IMR-90 (cell line): ENCODE measurements around the gene GRAMD4. TPM values are rescaled to one million over a fixed set of nuclear protein-coding genes. Genes with fewer than 3 reads are reported as not detected.

Experiments used
- ATAC-seq: fragments of 200-7000 bp; cut with Tn5 transposase; 2 replicates; pipeline ENCODE4 v1.9.1; 2020; ENCODE audit warnings: low read depth, mild to moderate bottlenecking, moderate library complexity
- BruUV-seq: library from RNA; stranded (reverse); fragments of 400-500 nt; replicated peaks from 2 replicates; lab custom pipeline; 2021; lab: Mats Ljungman, UMichigan
- CTCF ChIA-PET: fragments of 300-600 bp; formaldehyde crosslinking; extraction: SDS; loops from one replicate; lab custom pipeline; 2021; ENCODE audit warnings: antibody characterized with exemption; lab: Yijun Ruan, JAX
- POLR2A ChIA-PET: fragments of 300-600 bp; sonication (Branson Sonifier 250); formaldehyde crosslinking; loops from one replicate; lab custom pipeline; 2022; ENCODE audit warnings: antibody characterized with exemption; ENCODE audit not compliant: unreplicated experiment; lab: Charles Lee
- DNase-seq: peaks from one replicate; pipeline ENCODE4 v3.0.0; 2013
- H2AFZ ChIP-seq: replicated peaks from 2 replicates; pipeline ENCODE3; 2013; ENCODE audit warnings: low read length, mild to moderate bottlenecking; ENCODE audit not compliant: poor library complexity
- H2AK5ac ChIP-seq: 2 replicates; pipeline ENCODE4 v1.6.1; 2013; ENCODE audit warnings: low read depth, low read length, inconsistent platforms
- H2AK9ac ChIP-seq: replicated peaks from 2 replicates; pipeline ENCODE3; 2013; ENCODE audit warnings: mild to moderate bottlenecking, low read depth, low read length, moderate library complexity; ENCODE audit not compliant: poor library complexity
- H2BK120ac ChIP-seq: 2 replicates; pipeline ENCODE4 v1.6.1; 2013; ENCODE audit warnings: low read depth, low read length, inconsistent platforms
- H2BK15ac ChIP-seq: 3 replicates; pipeline ENCODE4 v1.6.1; 2013; ENCODE audit warnings: low read depth, low read length, inconsistent platforms
- H2BK20ac ChIP-seq: 2 replicates; pipeline ENCODE4 v1.6.1; 2013; ENCODE audit warnings: low read depth, mild to moderate bottlenecking, inconsistent platforms, low read length, moderate library complexity
- H2BK5ac ChIP-seq: 2 replicates; pipeline ENCODE4 v1.6.1; 2013; ENCODE audit warnings: mild to moderate bottlenecking, low read depth, low read length, inconsistent platforms; ENCODE audit not compliant: poor library complexity, severe bottlenecking
- H3K14ac ChIP-seq: replicated peaks from 2 replicates; pipeline ENCODE4 v1.6.1; 2013; ENCODE audit warnings: low read depth, low read length, inconsistent platforms
- H3K18ac ChIP-seq: 2 replicates; pipeline ENCODE4 v1.6.1; 2013; ENCODE audit warnings: low read depth, low read length, control low read depth
- H3K23ac ChIP-seq: 2 replicates; pipeline ENCODE4 v1.6.1; 2013; ENCODE audit warnings: low read depth, low read length, inconsistent platforms
- H3K27ac ChIP-seq: 2 replicates; pipeline ENCODE4 v1.5.1; 2013; ENCODE audit warnings: mild to moderate bottlenecking, control low read depth, low read length; ENCODE audit not compliant: insufficient read depth
- H3K27me3 ChIP-seq: 2 replicates; pipeline ENCODE4 v1.6.1; 2013; ENCODE audit warnings: low read length; ENCODE audit not compliant: control insufficient read depth, insufficient read depth
- H3K36me3 ChIP-seq: 2 replicates; pipeline ENCODE4 v1.6.1; 2013; ENCODE audit warnings: low read length, mixed read lengths; ENCODE audit not compliant: control insufficient read depth, insufficient read depth
- H3K4ac ChIP-seq: 2 replicates; pipeline ENCODE4 v1.6.1; 2013; ENCODE audit warnings: low read depth, low read length, inconsistent platforms
- H3K4me1 ChIP-seq: 2 replicates; pipeline ENCODE4 v1.6.1; 2013; ENCODE audit warnings: low read length, mixed read lengths; ENCODE audit not compliant: control insufficient read depth, insufficient read depth
- H3K4me2 ChIP-seq: 2 replicates; pipeline ENCODE4 v1.6.1; 2013; ENCODE audit warnings: low read depth, mild to moderate bottlenecking, control low read depth, low read length, moderate library complexity
- H3K4me3 ChIP-seq: 2 replicates; pipeline ENCODE4 v1.5.1; 2013; ENCODE audit warnings: low read depth, mild to moderate bottlenecking, control low read depth, low read length, moderate library complexity; ENCODE audit not compliant: insufficient read depth
- H3K56ac ChIP-seq: 2 replicates; pipeline ENCODE4 v1.6.1; 2013; ENCODE audit warnings: low read length, inconsistent platforms; ENCODE audit not compliant: insufficient read depth; ENCODE audit errors: extremely low read depth
- H3K79me1 ChIP-seq, 2 experiments: 2 replicates each; pipeline ENCODE4 v1.6.1; 2013; ENCODE audit warnings: low read length in 2 of 2, inconsistent platforms in 1 of 2, low read depth in 1 of 2
- H3K9ac ChIP-seq: 2 replicates; pipeline ENCODE4 v1.6.1; 2013; ENCODE audit warnings: low read depth, low read length, control low read depth
- H3K9me1 ChIP-seq: 2 replicates; pipeline ENCODE4 v1.6.1; 2013; ENCODE audit warnings: low read length, inconsistent platforms; ENCODE audit not compliant: insufficient read depth
- H3K9me3 ChIP-seq: 2 replicates; pipeline ENCODE4 v1.6.1; 2013; ENCODE audit warnings: low read length; ENCODE audit not compliant: control insufficient read depth, insufficient read depth
- H4K20me1 ChIP-seq: 2 replicates; pipeline ENCODE4 v1.6.1; 2013; ENCODE audit warnings: low read length, inconsistent platforms; ENCODE audit not compliant: insufficient read depth
- H4K5ac ChIP-seq: 2 replicates; pipeline ENCODE4 v1.6.1; 2013; ENCODE audit warnings: mild to moderate bottlenecking, low read depth, low read length, control low read depth
- H4K8ac ChIP-seq, 2 experiments: 2 replicates each; pipeline ENCODE4 v1.6.1; 2013; ENCODE audit warnings: low read depth in 2 of 2, low read length in 2 of 2, control low read depth in 1 of 2, inconsistent platforms in 1 of 2
- H4K91ac ChIP-seq: 2 replicates; pipeline ENCODE4 v1.6.1; 2013; ENCODE audit warnings: low read depth, low read length, inconsistent platforms; ENCODE audit not compliant: insufficient read depth
- BHLHE40 ChIP-seq: fragments of 150-350 bp; IDR thresholded peaks from 2 replicates; pipeline ENCODE4 v1.6.1; 2016; ENCODE audit warnings: mild to moderate bottlenecking, low read depth, low read length
- CEBPB ChIP-seq: IDR thresholded peaks from 2 replicates; pipeline ENCODE4 v1.6.1; 2012; ENCODE audit warnings: low read depth, low read length, improper control_type of control experiment
- CHD1 ChIP-seq: IDR thresholded peaks from 2 replicates; pipeline ENCODE4 v1.6.1; 2012; ENCODE audit warnings: low read depth, low read length, improper control_type of control experiment
- FOS ChIP-seq: fragments of 150-350 bp; IDR thresholded peaks from 2 replicates; pipeline ENCODE4 v1.6.1; 2016; ENCODE audit warnings: low read depth, low read length
- MAFK ChIP-seq: IDR thresholded peaks from 2 replicates; pipeline ENCODE4 v1.6.1; 2012; ENCODE audit warnings: low read depth, low read length, improper control_type of control experiment
- MXI1 ChIP-seq: IDR thresholded peaks from 2 replicates; pipeline ENCODE4 v1.6.1; 2012; ENCODE audit warnings: low read depth, mild to moderate bottlenecking, low read length, moderate library complexity, borderline replicate concordance
- NFE2L2 ChIP-seq: fragments of 150-350 bp; IDR thresholded peaks from 2 replicates; pipeline ENCODE4 v1.6.1; 2016; ENCODE audit warnings: low read depth, mild to moderate bottlenecking, low read length
- POLR2A ChIP-seq: IDR thresholded peaks from 2 replicates; pipeline ENCODE4 v1.6.1; 2012; ENCODE audit warnings: mild to moderate bottlenecking, low read depth, low read length
- RAD21 ChIP-seq: IDR thresholded peaks from 2 replicates; pipeline ENCODE4 v1.6.1; 2012; ENCODE audit warnings: low read length, improper control_type of control experiment
- RCOR1 ChIP-seq: IDR thresholded peaks from 2 replicates; pipeline ENCODE4 v1.6.1; 2012; ENCODE audit warnings: mild to moderate bottlenecking, low read length, improper control_type of control experiment; ENCODE audit not compliant: insufficient replicate concordance
- SMC3 ChIP-seq: fragments of 150-350 bp; IDR thresholded peaks from 2 replicates; pipeline ENCODE4 v1.6.1; 2016; ENCODE audit warnings: low read depth, mild to moderate bottlenecking, antibody characterized with exemption, low read length, moderate library complexity
- WGBS, 2 experiments: methylation state at CpG; one replicate each; pipeline versions ENCODE4 v1.1.5 to v1.1.7; 2013; ENCODE audit warnings: missing lambda C conversion rate in 2 of 2; ENCODE audit not compliant: insufficient read length in 1 of 2; ENCODE audit errors: extremely low coverage in 2 of 2; 5-methylcytosine and 5-hydroxymethylcytosine counted together
- dilution Hi-C: fragments of 300-500 bp; cut with HindIII; formaldehyde crosslinking; loops from one replicate; pipeline ENCODE4 v1.14.3; 2018; ENCODE audit warnings: low sequenced_read_pairs; ENCODE audit not compliant: unreplicated experiment
- in situ Hi-C: fragments of 300-500 bp; cut with MboI; formaldehyde crosslinking; loops from 3 replicates; pipeline ENCODE4 v1.14.3; 2019; ENCODE audit warnings: low sequenced_read_pairs, inconsistent platforms, mixed read lengths
- intact Hi-C: fragments of 100-400 bp; cut with micrococcal nuclease; formaldehyde crosslinking; loops from 2 replicates; pipeline ENCODE4 v1.10.0; 2022
- polyA plus RNA-seq, 3 experiments: library from polyadenylated mRNA; depleted of rRNA; stranded (reverse); fragments of >200 nt; gene quantifications; 2 replicates each; pipeline ENCODE4 v1.2.3, GENCODE V29; 2012; ENCODE audit warnings: low replicate concordance in 1 of 3
- total RNA-seq: library from RNA; depleted of rRNA; stranded (reverse); fragments of >200 nt; gene quantifications from 2 replicates; pipeline ENCODE4 v1.2.3, GENCODE V29; 2012
- TF ChIP-seq, protein P1 (sequence below): fragments of 150-350 bp; IDR thresholded peaks from 2 replicates; pipeline ENCODE4 v1.6.1; 2016; ENCODE audit warnings: low read depth, mild to moderate bottlenecking, low read length, moderate library complexity, borderline replicate concordance
- TF ChIP-seq, protein P2 (sequence below): conservative IDR thresholded peaks from 2 replicates; pipeline ENCODE4 v1.5.1; 2012; ENCODE audit warnings: mild to moderate bottlenecking, low read depth, low read length, improper control_type of control experiment
- TF ChIP-seq, protein P3 (sequence below): fragments of 150-350 bp; IDR thresholded peaks from 2 replicates; pipeline ENCODE4 v1.6.1; 2017; ENCODE audit warnings: mild to moderate bottlenecking, antibody characterized with exemption, low read length, low read depth

GRAMD4 gene
- total and polyA plus RNA-seq, 2 of the 4 experiments (the other 2 are of a cell fraction): 2.7 to 5.8 TPM

DNA sequence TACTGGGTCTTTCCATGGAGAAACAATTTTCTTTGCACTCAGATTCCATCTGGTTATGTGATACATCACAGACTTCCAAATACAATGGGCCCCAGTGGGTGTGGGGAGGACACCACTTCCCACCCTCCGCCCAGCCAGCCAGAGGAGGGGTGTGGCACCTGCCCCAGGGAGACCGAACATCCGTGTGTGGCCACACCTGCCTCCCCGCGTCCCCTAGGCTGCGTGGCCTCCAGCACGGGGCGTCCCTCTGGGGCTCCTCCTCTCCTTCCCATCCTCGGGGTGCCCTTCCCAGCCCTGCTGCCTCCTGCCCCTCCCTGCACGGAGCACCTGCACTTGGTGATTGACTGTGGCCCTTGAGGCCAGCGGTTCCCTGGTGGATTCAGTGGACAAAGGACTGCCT lies 68.8 kb downstream of the GRAMD4 start:
- Histone ChIP-seq H3K4me3 (no peak overlapping the region), H3K27ac (no peak overlapping the region), H3K4ac (no peak overlapping the region), H3K14ac (no peak overlapping the region), H3K79me1 (no peaks in the 10 kb centered on the region; a peak in 1 of 4 replicates), H4K8ac (no peak overlapping the region), H3K36me3 (peaks cover 63% of the 10 kb centered on the region), H3K23ac (no peak overlapping the region), H4K20me1 (no peaks in the 10 kb centered on the region; the same call in 1 of the 2 replicates), H4K91ac (no peak overlapping the region), H2BK120ac (no peak overlapping the region), H4K5ac (no peak overlapping the region), H3K9me1 (no peaks in the 10 kb centered on the region), H3K27me3 (no peaks in the 10 kb centered on the region), H2AK5ac (no peak overlapping the region), H2BK15ac (no peak overlapping the region), H3K9me3 (no peaks in the 10 kb centered on the region), H3K9ac (no peak overlapping the region), H2BK5ac (no peak overlapping the region), H2BK20ac (no peak overlapping the region), H2AFZ (no peak overlapping the region), H3K4me2 (no peak overlapping the region), H3K4me1 (no peaks in the 10 kb centered on the region), H3K56ac (no peak overlapping the region), H3K18ac (no peak overlapping the region), H2AK9ac (no peak overlapping the region)
- ChIA-PET POLR2A (no interaction called here), CTCF (no interaction called here)
- DNase-seq (no peak), ATAC-seq (no peak)
- BruUV-seq: no TSS peak
- no CpG with 5 or more reads among the region's 11 CpGs for WGBS, 2 experiments
- dilution Hi-C loops (no loop called here), intact Hi-C loops (no loop called here), in situ Hi-C loops (no loop called here)
- TF ChIP-seq MXI1 (no peak), CHD1 (no peak), POLR2A (no peak), MAFK (no peak), FOS (no peak), RAD21 (no peak), RCOR1 (no peak), BHLHE40 (no peak), CEBPB (no peak), NFE2L2 (no peak), SMC3 (no peak)
- TF ChIP-seq, protein P1, sequence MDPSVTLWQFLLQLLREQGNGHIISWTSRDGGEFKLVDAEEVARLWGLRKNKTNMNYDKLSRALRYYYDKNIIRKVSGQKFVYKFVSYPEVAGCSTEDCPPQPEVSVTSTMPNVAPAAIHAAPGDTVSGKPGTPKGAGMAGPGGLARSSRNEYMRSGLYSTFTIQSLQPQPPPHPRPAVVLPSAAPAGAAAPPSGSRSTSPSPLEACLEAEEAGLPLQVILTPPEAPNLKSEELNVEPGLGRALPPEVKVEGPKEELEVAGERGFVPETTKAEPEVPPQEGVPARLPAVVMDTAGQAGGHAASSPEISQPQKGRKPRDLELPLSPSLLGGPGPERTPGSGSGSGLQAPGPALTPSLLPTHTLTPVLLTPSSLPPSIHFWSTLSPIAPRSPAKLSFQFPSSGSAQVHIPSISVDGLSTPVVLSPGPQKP: no peak
- TF ChIP-seq, protein P2, sequence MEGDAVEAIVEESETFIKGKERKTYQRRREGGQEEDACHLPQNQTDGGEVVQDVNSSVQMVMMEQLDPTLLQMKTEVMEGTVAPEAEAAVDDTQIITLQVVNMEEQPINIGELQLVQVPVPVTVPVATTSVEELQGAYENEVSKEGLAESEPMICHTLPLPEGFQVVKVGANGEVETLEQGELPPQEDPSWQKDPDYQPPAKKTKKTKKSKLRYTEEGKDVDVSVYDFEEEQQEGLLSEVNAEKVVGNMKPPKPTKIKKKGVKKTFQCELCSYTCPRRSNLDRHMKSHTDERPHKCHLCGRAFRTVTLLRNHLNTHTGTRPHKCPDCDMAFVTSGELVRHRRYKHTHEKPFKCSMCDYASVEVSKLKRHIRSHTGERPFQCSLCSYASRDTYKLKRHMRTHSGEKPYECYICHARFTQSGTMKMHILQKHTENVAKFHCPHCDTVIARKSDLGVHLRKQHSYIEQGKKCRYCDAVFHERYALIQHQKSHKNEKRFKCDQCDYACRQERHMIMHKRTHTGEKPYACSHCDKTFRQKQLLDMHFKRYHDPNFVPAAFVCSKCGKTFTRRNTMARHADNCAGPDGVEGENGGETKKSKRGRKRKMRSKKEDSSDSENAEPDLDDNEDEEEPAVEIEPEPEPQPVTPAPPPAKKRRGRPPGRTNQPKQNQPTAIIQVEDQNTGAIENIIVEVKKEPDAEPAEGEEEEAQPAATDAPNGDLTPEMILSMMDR: no peak
- TF ChIP-seq, protein P3, sequence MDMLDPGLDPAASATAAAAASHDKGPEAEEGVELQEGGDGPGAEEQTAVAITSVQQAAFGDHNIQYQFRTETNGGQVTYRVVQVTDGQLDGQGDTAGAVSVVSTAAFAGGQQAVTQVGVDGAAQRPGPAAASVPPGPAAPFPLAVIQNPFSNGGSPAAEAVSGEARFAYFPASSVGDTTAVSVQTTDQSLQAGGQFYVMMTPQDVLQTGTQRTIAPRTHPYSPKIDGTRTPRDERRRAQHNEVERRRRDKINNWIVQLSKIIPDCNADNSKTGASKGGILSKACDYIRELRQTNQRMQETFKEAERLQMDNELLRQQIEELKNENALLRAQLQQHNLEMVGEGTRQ: no peak
